ENCODE measurements around the gene CNPY2.
"Not testable (repeated sequence)": the region's sequence is repeated elsewhere in the genome, so short reads cannot be mapped to it uniquely, and the experiment has no call there.

DNA sequence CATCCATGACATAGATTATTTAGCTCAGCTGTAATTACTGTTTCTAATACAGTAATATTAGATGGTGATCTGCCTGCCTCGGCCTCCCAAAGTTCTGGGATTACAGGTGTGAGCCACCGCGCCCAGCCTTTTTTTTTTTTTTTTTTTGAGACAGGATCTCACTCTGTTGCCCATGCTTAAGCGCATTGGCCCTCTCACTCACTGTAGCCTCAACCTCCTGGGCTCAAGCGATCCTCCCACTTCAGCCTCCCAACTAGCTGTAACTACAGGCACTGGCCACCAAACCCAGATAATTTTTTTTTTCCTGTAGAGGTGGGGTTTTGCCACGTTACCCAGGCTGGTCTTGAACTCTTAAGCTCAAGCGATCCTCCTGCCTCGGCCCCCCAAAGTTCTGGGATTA lies 19.7 kb upstream of the CNPY2 start:
- TF ChIP-seq, protein P1, sequence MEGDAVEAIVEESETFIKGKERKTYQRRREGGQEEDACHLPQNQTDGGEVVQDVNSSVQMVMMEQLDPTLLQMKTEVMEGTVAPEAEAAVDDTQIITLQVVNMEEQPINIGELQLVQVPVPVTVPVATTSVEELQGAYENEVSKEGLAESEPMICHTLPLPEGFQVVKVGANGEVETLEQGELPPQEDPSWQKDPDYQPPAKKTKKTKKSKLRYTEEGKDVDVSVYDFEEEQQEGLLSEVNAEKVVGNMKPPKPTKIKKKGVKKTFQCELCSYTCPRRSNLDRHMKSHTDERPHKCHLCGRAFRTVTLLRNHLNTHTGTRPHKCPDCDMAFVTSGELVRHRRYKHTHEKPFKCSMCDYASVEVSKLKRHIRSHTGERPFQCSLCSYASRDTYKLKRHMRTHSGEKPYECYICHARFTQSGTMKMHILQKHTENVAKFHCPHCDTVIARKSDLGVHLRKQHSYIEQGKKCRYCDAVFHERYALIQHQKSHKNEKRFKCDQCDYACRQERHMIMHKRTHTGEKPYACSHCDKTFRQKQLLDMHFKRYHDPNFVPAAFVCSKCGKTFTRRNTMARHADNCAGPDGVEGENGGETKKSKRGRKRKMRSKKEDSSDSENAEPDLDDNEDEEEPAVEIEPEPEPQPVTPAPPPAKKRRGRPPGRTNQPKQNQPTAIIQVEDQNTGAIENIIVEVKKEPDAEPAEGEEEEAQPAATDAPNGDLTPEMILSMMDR (IDR thresholded peaks at IDR 0.05), result not testable (repeated sequence)
- TF ChIP-seq POLR2A (IDR thresholded peaks at IDR 0.05), result not testable (repeated sequence)
